Progenitor cell of endocrine pancreas (in vitro differentiated cells): ENCODE data around the gene COG2. TPM values are rescaled to one million over a fixed set of nuclear protein-coding genes. Genes with fewer than 3 reads are reported as not detected.

ENCODE experiments used
- DNase-seq: peaks from one replicate; pipeline ENCODE4 v3.0.0; 2021; ENCODE audit warnings: low spot score; ENCODE audit not compliant: unreplicated experiment
- H3K27ac Mint-ChIP-seq: 2 replicates; pipeline ENCODE4 v1.8.0; 2021; ENCODE audit warnings: mild to moderate bottlenecking, moderate library complexity, mixed read lengths
- H3K27me3 Mint-ChIP-seq: 2 replicates; pipeline ENCODE4 v1.8.0; 2021; ENCODE audit warnings: mixed read lengths
- H3K36me3 Mint-ChIP-seq: 2 replicates; pipeline ENCODE4 v1.8.0; 2022; ENCODE audit warnings: mixed read lengths; ENCODE audit not compliant: insufficient read depth
- H3K4me1 Mint-ChIP-seq: 2 replicates; pipeline ENCODE4 v1.8.0; 2021; ENCODE audit warnings: low read depth, mixed read lengths
- H3K4me3 Mint-ChIP-seq: 2 replicates; pipeline ENCODE4 v1.8.0; 2021; ENCODE audit warnings: low read depth, mild to moderate bottlenecking, moderate library complexity, mixed read lengths
- H3K9me3 Mint-ChIP-seq: 2 replicates; pipeline ENCODE4 v1.8.0; 2021; ENCODE audit warnings: low read depth, mixed read lengths
- CTCF ChIP-seq: fragments of 200-600 bp; sonication (generic); IDR thresholded peaks from one replicate; pipeline ENCODE4 v1.5.0; 2021; ENCODE audit warnings: antibody characterized with exemption, mild to moderate bottlenecking; ENCODE audit not compliant: unreplicated experiment
- total RNA-seq: library from RNA; stranded (reverse); gene quantifications from 2 replicates; pipeline ENCODE4 v1.2.1, GENCODE V29; 2021

COG2 gene
- total RNA-seq, 1 donor from 2014 or later, result 45.2 TPM

GRCh38 chr1:230730977-230731376 lies 88.7 kb downstream of the COG2 start:
- Mint-ChIP-seq H3K9me3 (peaks cover 2% of the 10 kb centered on the region), H3K4me3 (no peak overlapping the region), H3K27me3 (no peaks in the 10 kb centered on the region), H3K27ac (no peak overlapping the region), H3K36me3 (no peaks in the 10 kb centered on the region), H3K4me1 (peaks cover 19% of the 10 kb centered on the region)
- TF ChIP-seq CTCF, result no peak
- DNase-seq, result no peak

GRCh38 chr1:230735447-230735846 lies 93.2 kb downstream of the COG2 start:
- Mint-ChIP-seq H3K27me3 (no peaks in the 10 kb centered on the region), H3K9me3 (peaks cover 6% of the 10 kb centered on the region), H3K4me3 (no peak overlapping the region), H3K36me3 (peaks cover 1% of the 10 kb centered on the region), H3K4me1 (peaks cover 11% of the 10 kb centered on the region), H3K27ac (no peak overlapping the region)
- no peak for TF ChIP-seq CTCF
- DNase-seq, result no peak

- peaks cover 8% of the 10 kb centered on the region for H3K4me1 Mint-ChIP-seq
- peaks cover 6% of the 10 kb centered on the region for H3K9me3 Mint-ChIP-seq
- H3K36me3 Mint-ChIP-seq, result peaks cover 1% of the 10 kb centered on the region
- no peak for DNase-seq
- no peak overlapping the region for H3K27ac Mint-ChIP-seq
- H3K4me3 Mint-ChIP-seq, result no peak overlapping the region
- H3K27me3 Mint-ChIP-seq, result no peaks in the 10 kb centered on the region
- TF ChIP-seq CTCF, result no peak
Observed at GRCh38 chr1:230737622-230738262, 95.5 kb downstream of the COG2 start.

GRCh38 chr1:230739564-230740290 lies 97.4 kb downstream of the COG2 start:
- H3K27ac Mint-ChIP-seq, result no peak overlapping the region
- H3K27me3 Mint-ChIP-seq, result no peaks in the 10 kb centered on the region
- no peak for DNase-seq
- H3K4me3 Mint-ChIP-seq, result no peak overlapping the region
- H3K36me3 Mint-ChIP-seq, result peaks cover 1% of the 10 kb centered on the region
- H3K9me3 Mint-ChIP-seq, result peaks cover 6% of the 10 kb centered on the region
- TF ChIP-seq CTCF, result no peak
- peaks cover 19% of the 10 kb centered on the region for H3K4me1 Mint-ChIP-seq

Other genes with a start within 250 kb of the COG2 start
- 12.6 and 16.2 TPM in 2 replicates for gene PGBD5, start 216.1 kb upstream of the COG2 start, total RNA-seq
- 12.5 and 13.5 TPM in 2 replicates for gene AGT, start 71.6 kb downstream of the COG2 start, total RNA-seq
- gene CAPN9, start 104.9 kb downstream of the COG2 start, total RNA-seq, result 6.4 and 8.7 TPM in 2 replicates
- gene C1orf198, start 226.0 kb downstream of the COG2 start, total RNA-seq, result 67.8 and 70.1 TPM in 2 replicates